Ovary (tissue), 9 donors: ENCODE results near the gene CDKN2B-AS1. TPM values are rescaled to one million over a fixed set of nuclear protein-coding genes. Genes with fewer than 3 reads are reported as not detected.

Source experiments
- DNase-seq, 5 donors: peaks; one replicate each; pipeline ENCODE4 v3.0.0-alpha.2; 2019 to 2020
- H3K27ac ChIP-seq, 2 donors: fragments of 200-600 bp; one replicate each; pipeline versions ENCODE4 v1.5.1 to v1.8.0; 2019 to 2022
- H3K27me3 ChIP-seq: fragments of 200-600 bp; one replicate; pipeline ENCODE4 v1.8.0; 2022
- H3K36me3 ChIP-seq: fragments of 200-600 bp; sonication (generic); one replicate; pipeline ENCODE4 v1.5.1; 2019
- H3K4me1 ChIP-seq: one replicate; pipeline ENCODE4 v1.8.1; 2013; ENCODE audit warnings: mild to moderate bottlenecking, moderate library complexity; ENCODE audit not compliant: insufficient read depth
- H3K4me3 ChIP-seq: fragments of 200-600 bp; sonication (generic); one replicate; pipeline ENCODE4 v1.5.1; 2017
- H3K9me3 ChIP-seq, 2 donors: fragments of 200-600 bp in 1 of 2; sonication (generic) in 1 of 2; one replicate each; pipeline versions ENCODE4 v1.5.1 to v1.8.1; 2013 to 2019; ENCODE audit warnings: mild to moderate bottlenecking in 1 of 2, moderate library complexity in 1 of 2
- EP300 ChIP-seq: sonication (generic); formaldehyde crosslinking; IDR thresholded peaks from one replicate; pipeline ENCODE4 v1.6.1; 2017; ENCODE audit warnings: antibody characterized with exemption
- POLR2A ChIP-seq: fragments of 450-650 bp; IDR thresholded peaks from one replicate; pipeline ENCODE4 v1.6.1; 2017; ENCODE audit warnings: antibody characterized with exemption, mild to moderate bottlenecking, moderate library complexity
- WGBS, 3 donors: extraction: QIAGEN DNeasy Blood & Tissue Kit in 1 of 3; methylation state at CpG; one replicate each; pipeline versions ENCODE4 v1.1.5 to v1.1.7; 2013 to 2017; 5-methylcytosine and 5-hydroxymethylcytosine counted together
- intact Hi-C, 4 donors: fragments of 100-400 bp; cut with DNase I; formaldehyde crosslinking; loops; one replicate each; pipeline versions ENCODE4 v1.11.0 to v1.15.1; 2022 to 2023
- polyA plus RNA-seq, 2 donors: library from polyadenylated mRNA; stranded (reverse); fragments of 200-250 nt in 1 of 2; fragments of 350-450 nt in 1 of 2; fragmentation: Illumina TruSeq in 1 of 2; extraction: RNeasy Lipid Tissue Mini Kit (QIAGEN cat#74804) in 1 of 2; gene quantifications; one replicate each; pipeline ENCODE4 v1.2.3, GENCODE V29; 2013 to 2014
- total RNA-seq, 7 donors: library from RNA; depleted of rRNA in 2 of 7; stranded (reverse); fragments of >200 nt in 2 of 7; fragmentation: NEBNext Ultra II Directional in 3 of 7; extraction: Animal tissue kit (Norgen Biotek cat#: 25700) in 3 of 7; gene quantifications; one replicate each; pipeline versions ENCODE4 v1.1.0 to v1.2.4, GENCODE V29; 2016 to 2023
- TF ChIP-seq, protein P1 (sequence below), 3 donors: fragments of 450-650 bp in 2 of 3; fragments of 200-600 bp in 1 of 3; IDR thresholded peaks; one replicate each; pipeline versions ENCODE4 v1.5.1 to v1.8.0; 2016 to 2022; ENCODE audit warnings: antibody characterized with exemption in 3 of 3, mild to moderate bottlenecking in 1 of 3
- donor health status: DM: no; HTN: no; CAD: no; lungs with moderate emphysema.
- donor health status: DM: no; HTN: no; CAD: no.
- donor health status: Bipolar disorder and iron deficiency.
- donor health status: DM: yes; HTN: yes; CAD: no.
- donor health status: DM: no; HTN: no; CAD: no.
- donor health status: DM: yes; HTN: yes; CAD: no.

Gene CDKN2B-AS1
- total and polyA plus RNA-seq, 9 donors: 0.06 to 2.1 (median 0.58) TPM; not detected in 1

DNA sequence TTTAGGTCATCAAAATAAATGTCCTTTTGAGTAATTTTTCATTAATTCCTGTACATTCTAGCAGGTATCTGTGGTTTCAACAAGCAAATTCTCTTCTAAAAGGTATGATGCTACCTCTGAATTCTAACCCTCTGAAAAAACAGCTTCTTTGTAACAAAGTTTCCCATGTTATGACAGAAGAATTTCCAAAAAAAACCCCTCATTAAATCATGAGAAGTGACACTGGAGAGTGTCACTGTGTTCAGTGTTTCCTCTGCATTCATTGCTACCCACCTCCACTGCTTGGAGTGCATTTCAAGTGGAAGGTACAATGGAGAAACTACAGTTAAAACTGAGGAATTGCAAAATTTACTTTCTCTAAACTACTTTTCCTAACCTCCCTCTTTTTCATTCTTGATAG is 10.5 kb upstream of the CDKN2B-AS1 start:
- Histone ChIP-seq H3K36me3 (no peaks in the 10 kb centered on the region), H3K27ac (no peak overlapping the region), H3K4me3 (no peak overlapping the region), H3K27me3 (no peaks in the 10 kb centered on the region), H3K4me1 (no peaks in the 10 kb centered on the region), H3K9me3 (no peaks in the 10 kb centered on the region)
- intact Hi-C loops: no loop called here
- TF ChIP-seq POLR2A (no peak), EP300 (no peak)
- TF ChIP-seq, protein P1, sequence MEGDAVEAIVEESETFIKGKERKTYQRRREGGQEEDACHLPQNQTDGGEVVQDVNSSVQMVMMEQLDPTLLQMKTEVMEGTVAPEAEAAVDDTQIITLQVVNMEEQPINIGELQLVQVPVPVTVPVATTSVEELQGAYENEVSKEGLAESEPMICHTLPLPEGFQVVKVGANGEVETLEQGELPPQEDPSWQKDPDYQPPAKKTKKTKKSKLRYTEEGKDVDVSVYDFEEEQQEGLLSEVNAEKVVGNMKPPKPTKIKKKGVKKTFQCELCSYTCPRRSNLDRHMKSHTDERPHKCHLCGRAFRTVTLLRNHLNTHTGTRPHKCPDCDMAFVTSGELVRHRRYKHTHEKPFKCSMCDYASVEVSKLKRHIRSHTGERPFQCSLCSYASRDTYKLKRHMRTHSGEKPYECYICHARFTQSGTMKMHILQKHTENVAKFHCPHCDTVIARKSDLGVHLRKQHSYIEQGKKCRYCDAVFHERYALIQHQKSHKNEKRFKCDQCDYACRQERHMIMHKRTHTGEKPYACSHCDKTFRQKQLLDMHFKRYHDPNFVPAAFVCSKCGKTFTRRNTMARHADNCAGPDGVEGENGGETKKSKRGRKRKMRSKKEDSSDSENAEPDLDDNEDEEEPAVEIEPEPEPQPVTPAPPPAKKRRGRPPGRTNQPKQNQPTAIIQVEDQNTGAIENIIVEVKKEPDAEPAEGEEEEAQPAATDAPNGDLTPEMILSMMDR (IDR thresholded peaks at IDR 0.05): no peak
- DNase-seq: no peak

DNA sequence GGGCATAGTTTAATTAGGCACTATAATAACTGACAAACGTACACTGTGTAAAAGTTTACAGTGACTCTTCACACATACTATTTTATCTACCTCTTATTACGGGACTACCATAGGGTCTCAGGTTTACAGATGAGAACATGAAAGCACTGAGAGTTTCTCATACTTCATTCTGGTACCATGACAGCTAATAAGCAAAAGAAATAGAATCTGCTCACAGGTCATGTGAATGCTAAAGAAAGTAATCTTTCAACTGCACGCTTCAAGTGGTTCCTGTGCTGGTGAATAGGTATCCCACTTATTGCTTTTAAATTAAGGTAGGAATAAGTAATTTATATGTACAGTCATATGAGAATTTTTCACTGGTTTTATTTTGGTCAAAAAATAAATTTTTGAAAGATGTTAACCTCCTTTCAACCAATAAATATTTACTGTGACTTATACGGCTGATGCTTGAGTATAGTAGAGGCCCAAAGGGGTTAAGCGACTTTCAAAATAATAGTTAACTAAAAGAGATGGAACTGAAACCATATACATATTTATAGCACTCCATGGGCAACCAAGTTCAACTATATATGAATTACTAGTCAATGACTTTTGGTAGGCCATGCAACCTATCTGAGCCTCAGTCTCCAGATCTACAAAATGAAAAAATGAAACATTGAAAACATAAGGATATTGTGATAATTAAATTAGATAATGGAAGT is 8.5 kb upstream of the CDKN2B-AS1 start:
- no peaks in the 10 kb centered on the region for H3K9me3 ChIP-seq
- no peak overlapping the region for H3K4me3 ChIP-seq
- TF ChIP-seq EP300 (no peak), POLR2A (no peak)
- TF ChIP-seq, protein P1 (IDR thresholded peaks at IDR 0.05): no peak
- no peaks in the 10 kb centered on the region for H3K4me1 ChIP-seq
- intact Hi-C loops: no loop called here
- 71 to 80% (median 79%) methylated on average over 5 of the region's 5 CpGs for WGBS, 3 donors
- no peak overlapping the region for H3K27ac ChIP-seq
- no peaks in the 10 kb centered on the region for H3K27me3 ChIP-seq
- DNase-seq: no peak
- H3K36me3 ChIP-seq: no peaks in the 10 kb centered on the region

DNA sequence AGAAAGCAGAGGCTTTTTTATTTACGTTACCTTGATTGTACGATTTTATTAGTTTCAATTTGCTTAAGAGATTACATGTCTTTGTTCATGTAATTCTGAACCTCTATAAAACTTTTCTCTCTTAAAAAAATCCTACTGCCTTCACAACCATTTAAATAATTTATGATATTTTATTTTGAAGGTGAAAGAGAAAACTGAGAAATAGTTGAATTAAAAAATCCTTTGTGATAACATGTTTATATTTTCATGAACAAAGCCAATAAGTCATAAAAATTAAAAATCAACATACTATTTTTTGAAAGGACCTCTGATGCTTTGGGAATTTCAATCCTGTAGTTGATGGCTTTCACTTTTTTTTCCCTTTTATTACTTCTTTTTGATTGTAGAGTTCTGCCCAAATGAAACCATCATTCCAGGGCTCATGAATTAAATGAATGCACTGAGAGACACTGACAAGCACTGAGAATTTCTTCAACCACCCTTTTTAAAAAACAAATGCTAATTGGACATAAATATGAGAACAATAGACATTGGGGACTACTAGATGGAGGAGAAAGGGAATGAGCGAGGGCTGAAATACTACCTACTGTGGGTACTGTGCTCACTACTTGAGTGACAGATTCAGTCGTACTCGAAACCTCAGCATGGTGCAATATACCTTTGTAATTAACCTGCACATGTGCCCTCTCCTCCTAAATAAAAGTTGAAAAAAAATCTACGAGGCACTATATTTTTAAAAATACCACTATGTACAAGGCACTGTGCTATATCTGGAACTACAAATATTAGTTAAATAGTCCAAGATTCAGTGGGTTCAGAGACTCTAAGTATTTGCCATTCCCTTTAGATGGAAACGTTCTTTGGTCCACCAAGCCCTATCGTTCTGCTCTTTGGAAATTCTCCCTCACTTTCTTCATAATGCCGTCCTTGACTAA is 6.3 kb upstream of the CDKN2B-AS1 start:
- Histone ChIP-seq H3K36me3 (no peaks in the 10 kb centered on the region), H3K4me1 (no peaks in the 10 kb centered on the region), H3K9me3 (no peaks in the 10 kb centered on the region), H3K4me3 (no peak overlapping the region), H3K27ac (no peak overlapping the region), H3K27me3 (no peaks in the 10 kb centered on the region)
- intact Hi-C loops: no loop called here
- no peak for DNase-seq
- TF ChIP-seq EP300 (no peak), POLR2A (no peak)
- TF ChIP-seq, protein P1 (IDR thresholded peaks at IDR 0.05): no peak
- WGBS, 3 donors: 36 to 44% (median 36%) methylated on average over 9 of the region's 9 CpGs

DNA sequence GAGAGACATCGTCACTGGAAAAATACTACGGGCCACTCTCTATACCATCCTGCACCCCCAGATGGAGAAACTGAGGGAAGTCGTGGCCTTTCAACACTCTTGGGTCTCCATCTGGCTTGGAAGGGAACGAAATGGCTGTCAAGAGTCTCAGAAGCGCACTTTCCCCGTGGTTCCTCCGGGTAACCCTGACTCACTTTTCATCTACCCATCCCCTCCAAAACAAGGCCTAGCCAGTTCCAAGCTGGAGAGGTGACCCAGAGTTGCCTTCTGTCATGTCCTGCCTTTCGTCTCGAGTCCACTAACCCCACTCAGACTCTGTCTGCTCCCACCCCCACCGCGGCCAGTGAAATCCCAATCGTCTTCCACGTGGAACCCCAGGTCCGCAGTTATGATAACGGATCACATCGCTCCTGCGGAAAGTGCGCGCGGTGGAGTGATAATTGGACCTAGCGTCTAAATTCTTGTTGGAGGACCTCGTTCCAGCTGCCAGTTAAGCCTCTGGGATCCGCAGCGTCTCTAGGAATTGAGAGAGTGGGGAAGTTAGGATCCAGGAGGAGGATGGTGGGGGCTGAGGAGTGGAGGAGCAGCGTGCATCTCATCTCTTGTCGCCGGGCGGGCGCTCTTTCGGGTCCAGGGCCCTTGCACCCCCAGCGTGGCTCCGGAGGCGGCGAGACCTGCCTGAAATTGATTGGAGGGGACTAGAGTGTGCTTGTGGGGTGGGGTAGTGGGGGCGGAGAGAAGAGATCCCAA is 5.0 kb upstream of the CDKN2B-AS1 start:
- 16 to 34% (median 17%) methylated on average over 34 to 35 of the region's 35 CpGs for WGBS, 3 donors
- Histone ChIP-seq H3K27me3 (no peaks in the 10 kb centered on the region), H3K4me1 (peaks cover 3% of the 10 kb centered on the region), H3K9me3 (no peaks in the 10 kb centered on the region), H3K4me3 (no peak overlapping the region), H3K36me3 (no peaks in the 10 kb centered on the region), H3K27ac (no peak overlapping the region)
- TF ChIP-seq, protein P1 (IDR thresholded peaks at IDR 0.05): no peak
- TF ChIP-seq POLR2A (no peak), EP300 (no peak)
- DNase-seq: no peak
- intact Hi-C loops: no loop called here
